Caco-2 (cell line): Measurements from ENCODE around the gene ADAP2. TPM values are rescaled to one million over a fixed set of nuclear protein-coding genes. Genes with fewer than 3 reads are reported as not detected.
"Not testable (repeated sequence)": the region's sequence is repeated elsewhere in the genome, so short reads cannot be mapped to it uniquely, and the experiment has no call there.

Source experiments
- BruUV-seq: library from RNA; stranded (reverse); fragments of 400-500 nt; replicated peaks from 2 replicates; lab custom pipeline; 2021; lab: Mats Ljungman, UMichigan
- CTCF ChIA-PET: fragments of 300-600 bp; sonication (Branson Sonifier 250); formaldehyde crosslinking; loops from one replicate; lab custom pipeline; 2022; ENCODE audit warnings: antibody characterized with exemption; lab: Charles Lee
- POLR2A ChIA-PET: fragments of 300-600 bp; sonication (Branson Sonifier 250); formaldehyde crosslinking; loops from one replicate; lab custom pipeline; 2022; ENCODE audit warnings: antibody characterized with exemption; lab: Charles Lee
- DNase-seq, 2 experiments: peaks; one replicate each; pipeline versions ENCODE4 v3.0.0 to v3.0.0-alpha.2; 2020 to 2022
- H3K27me3 ChIP-seq: replicated peaks from 2 replicates; pipeline ENCODE4 v1.6.0; 2011; ENCODE audit warnings: low read length; ENCODE audit not compliant: control insufficient read depth, insufficient read depth
- H3K36me3 ChIP-seq: 2 replicates; pipeline ENCODE4 v1.5.1; 2011; ENCODE audit warnings: low read length; ENCODE audit not compliant: control insufficient read depth, insufficient read depth
- H3K4me1 ChIP-seq: fragments of 250-450 bp; sonication (Bioruptor Pico); 2 replicates; pipeline ENCODE4 v1.5.1; 2020; ENCODE audit warnings: mild to moderate bottlenecking
- H3K4me3 ChIP-seq: 2 replicates; pipeline ENCODE4 v1.5.1; 2011; ENCODE audit warnings: low read depth, mild to moderate bottlenecking, control low read depth, low read length
- H3K9me3 ChIP-seq: fragments of 250-450 bp; sonication (Bioruptor Pico); 2 replicates; pipeline ENCODE4 v1.5.1; 2020; ENCODE audit warnings: mild to moderate bottlenecking, moderate library complexity
- H3K27ac Mint-ChIP-seq: one replicate; pipeline ENCODE4 v1.8.0; 2022; ENCODE audit warnings: mixed read lengths; ENCODE audit not compliant: unreplicated experiment
- H3K27me3 Mint-ChIP-seq: one replicate; pipeline ENCODE4 v1.8.0; 2022; ENCODE audit warnings: mixed read lengths; ENCODE audit not compliant: insufficient read depth, unreplicated experiment
- H3K36me3 Mint-ChIP-seq: one replicate; pipeline ENCODE4 v1.8.0; 2022; ENCODE audit warnings: mild to moderate bottlenecking, mixed read lengths; ENCODE audit not compliant: insufficient read depth, unreplicated experiment
- H3K4me1 Mint-ChIP-seq: one replicate; pipeline ENCODE4 v1.8.0; 2022; ENCODE audit warnings: low read depth, mixed read lengths; ENCODE audit not compliant: unreplicated experiment
- H3K4me3 Mint-ChIP-seq: one replicate; pipeline ENCODE4 v1.8.0; 2022; ENCODE audit warnings: mild to moderate bottlenecking, moderate library complexity, mixed read lengths; ENCODE audit not compliant: unreplicated experiment
- H3K9me3 Mint-ChIP-seq: one replicate; pipeline ENCODE4 v1.8.0; 2022; ENCODE audit warnings: mixed read lengths; ENCODE audit not compliant: unreplicated experiment
- intact Hi-C: fragments of 100-400 bp; cut with micrococcal nuclease; formaldehyde crosslinking; loops from one replicate; pipeline ENCODE4 v1.10.0; 2022; ENCODE audit not compliant: unreplicated experiment
- total RNA-seq: library from RNA; stranded (reverse); gene quantifications from 2 replicates; pipeline ENCODE4 v1.2.3, GENCODE V29; 2022
- TF ChIP-seq, protein P1 (sequence below), 2 experiments: fragments of 200-600 bp in 1 of 2; IDR thresholded peaks; 1 replicate in 1 of 2; 2 replicates in 1 of 2; pipeline versions ENCODE4 v1.5.1 to v1.8.0; 2011 to 2022; ENCODE audit warnings: antibody characterized with exemption in 1 of 2, control low read depth in 1 of 2, inconsistent platforms in 1 of 2, low read depth in 1 of 2, low read length in 1 of 2, mild to moderate bottlenecking in 1 of 2, moderate library complexity in 1 of 2; ENCODE audit not compliant: insufficient read depth in 1 of 2, severe bottlenecking in 1 of 2, unreplicated experiment in 1 of 2

The ADAP2 gene
- total RNA-seq, 1 experiment from 2014 or later = 3.1 TPM

DNA sequence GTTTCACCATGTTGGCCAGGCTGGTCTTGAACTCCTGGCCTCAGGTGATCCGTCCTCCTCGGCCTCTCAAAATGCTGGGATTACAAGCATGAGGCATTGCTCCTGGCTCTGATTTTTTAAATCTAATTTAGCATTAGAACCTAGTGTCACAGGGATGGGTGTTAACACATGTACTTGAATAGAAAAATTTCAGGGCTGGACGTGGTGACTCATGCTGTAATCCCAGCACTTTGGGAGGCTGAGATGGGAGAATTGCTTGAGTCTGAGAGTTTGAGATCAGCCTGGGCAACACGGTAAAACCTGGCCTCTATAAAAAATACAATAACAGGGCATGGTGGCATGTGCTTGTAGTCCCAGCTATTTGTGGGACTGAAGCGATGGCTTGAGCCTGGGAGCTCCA, 43.1 kb downstream of the ADAP2 start:
- intact Hi-C loops = no loop called here
- H3K4me3 ChIP-seq = no peak overlapping the region
- POLR2A ChIA-PET = no interaction called here
- no peaks in the 10 kb centered on the region for H3K9me3 ChIP-seq
- H3K9me3 Mint-ChIP-seq = no peaks in the 10 kb centered on the region
- no TSS peak for BruUV-seq
- CTCF ChIA-PET = no interaction called here
- H3K27me3 Mint-ChIP-seq = no peaks in the 10 kb centered on the region
- H3K36me3 ChIP-seq = no peaks in the 10 kb centered on the region
- no peaks in the 10 kb centered on the region for H3K4me1 Mint-ChIP-seq
- no peak overlapping the region for H3K27ac Mint-ChIP-seq
- no peaks in the 10 kb centered on the region for H3K27me3 ChIP-seq
- TF ChIP-seq, protein P1, sequence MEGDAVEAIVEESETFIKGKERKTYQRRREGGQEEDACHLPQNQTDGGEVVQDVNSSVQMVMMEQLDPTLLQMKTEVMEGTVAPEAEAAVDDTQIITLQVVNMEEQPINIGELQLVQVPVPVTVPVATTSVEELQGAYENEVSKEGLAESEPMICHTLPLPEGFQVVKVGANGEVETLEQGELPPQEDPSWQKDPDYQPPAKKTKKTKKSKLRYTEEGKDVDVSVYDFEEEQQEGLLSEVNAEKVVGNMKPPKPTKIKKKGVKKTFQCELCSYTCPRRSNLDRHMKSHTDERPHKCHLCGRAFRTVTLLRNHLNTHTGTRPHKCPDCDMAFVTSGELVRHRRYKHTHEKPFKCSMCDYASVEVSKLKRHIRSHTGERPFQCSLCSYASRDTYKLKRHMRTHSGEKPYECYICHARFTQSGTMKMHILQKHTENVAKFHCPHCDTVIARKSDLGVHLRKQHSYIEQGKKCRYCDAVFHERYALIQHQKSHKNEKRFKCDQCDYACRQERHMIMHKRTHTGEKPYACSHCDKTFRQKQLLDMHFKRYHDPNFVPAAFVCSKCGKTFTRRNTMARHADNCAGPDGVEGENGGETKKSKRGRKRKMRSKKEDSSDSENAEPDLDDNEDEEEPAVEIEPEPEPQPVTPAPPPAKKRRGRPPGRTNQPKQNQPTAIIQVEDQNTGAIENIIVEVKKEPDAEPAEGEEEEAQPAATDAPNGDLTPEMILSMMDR (IDR thresholded peaks at IDR 0.05; ENCODE audit: insufficient read depth in 1 of 2, low read depth in 1 of 2, low read length in 1 of 2, severe bottlenecking in 1 of 2, unreplicated experiment in 1 of 2) = no peak
- H3K4me1 ChIP-seq = no peaks in the 10 kb centered on the region
- H3K36me3 Mint-ChIP-seq = no peaks in the 10 kb centered on the region
- DNase-seq = no peak
- H3K4me3 Mint-ChIP-seq = no peak overlapping the region

DNA sequence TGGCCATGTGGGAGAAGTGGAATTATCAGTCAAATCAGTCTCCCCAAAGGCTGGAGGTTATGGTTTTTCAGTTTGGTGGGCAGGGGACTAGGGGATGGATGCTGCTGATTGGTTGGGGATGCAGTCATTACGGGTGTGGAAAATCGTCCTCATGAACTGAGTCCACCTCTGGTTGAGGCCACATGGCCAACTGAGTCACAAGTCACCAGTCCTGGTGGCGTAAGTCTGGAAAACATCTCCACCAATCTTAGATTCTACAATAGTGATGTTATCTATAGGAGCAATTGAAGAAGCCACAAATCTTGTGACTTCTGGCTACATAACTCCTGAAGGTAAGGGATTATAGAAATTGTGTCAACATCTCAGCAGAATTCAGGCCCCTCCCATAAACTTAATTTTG, 43.9 kb downstream of the ADAP2 start:
- TF ChIP-seq, protein P1 (IDR thresholded peaks at IDR 0.05; ENCODE audit: insufficient read depth in 1 of 2, low read depth in 1 of 2, low read length in 1 of 2, severe bottlenecking in 1 of 2, unreplicated experiment in 1 of 2) = no peak
- H3K36me3 ChIP-seq = no peaks in the 10 kb centered on the region
- BruUV-seq = no TSS peak
- Mint-ChIP-seq H3K4me1 (no peaks in the 10 kb centered on the region), H3K9me3 (no peaks in the 10 kb centered on the region), H3K27me3 (no peaks in the 10 kb centered on the region), H3K36me3 (peaks cover 3% of the 10 kb centered on the region), H3K4me3 (no peak overlapping the region), H3K27ac (no peak overlapping the region)
- no peaks in the 10 kb centered on the region for H3K27me3 ChIP-seq
- no peak for DNase-seq
- H3K9me3 ChIP-seq = no peaks in the 10 kb centered on the region
- no peaks in the 10 kb centered on the region for H3K4me1 ChIP-seq
- intact Hi-C loops = no loop called here
- POLR2A ChIA-PET = no interaction called here
- CTCF ChIA-PET = no interaction called here
- H3K4me3 ChIP-seq = no peak overlapping the region

DNA sequence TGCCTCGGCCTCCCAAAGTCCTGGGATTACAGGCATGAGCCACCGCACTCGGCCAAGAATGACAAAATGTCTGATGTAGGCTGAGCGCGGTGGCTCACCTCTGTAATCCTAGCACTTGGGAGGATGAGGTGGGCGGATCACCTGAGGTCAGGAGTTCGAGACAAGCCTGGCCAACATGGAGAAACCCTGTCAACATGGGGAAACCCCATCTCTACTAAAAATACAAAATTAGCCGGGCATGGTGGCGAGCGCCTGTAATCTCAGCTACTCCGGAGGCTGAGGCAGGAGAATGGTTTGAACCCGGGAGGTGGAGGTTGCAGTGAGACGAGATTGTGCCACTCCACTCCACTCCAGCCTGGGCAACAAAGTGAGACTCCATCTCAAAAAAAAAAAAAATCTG, 46.2 kb downstream of the ADAP2 start:
- peaks cover 18% of the 10 kb centered on the region for H3K9me3 Mint-ChIP-seq
- intact Hi-C loops, POLR2A ChIA-PET, H3K27ac Mint-ChIP-seq, H3K36me3 ChIP-seq, CTCF ChIA-PET, BruUV-seq, DNase-seq, H3K4me3 ChIP-seq, H3K27me3 Mint-ChIP-seq, H3K4me1 ChIP-seq, H3K27me3 ChIP-seq, H3K4me1 Mint-ChIP-seq, H3K9me3 ChIP-seq, H3K36me3 Mint-ChIP-seq, H3K4me3 Mint-ChIP-seq: not testable (repeated sequence)
